HG02852 (cell line): ENCODE measurements around the gene RBM8A.

Experiments
- ATAC-seq: cut with Tn5 transposase; IDR thresholded peaks from one replicate; pipeline ENCODE4 v1.9.1; 2021; ENCODE audit warnings: mild to moderate bottlenecking, moderate library complexity; ENCODE audit not compliant: unreplicated experiment

RBM8A gene

DNA sequence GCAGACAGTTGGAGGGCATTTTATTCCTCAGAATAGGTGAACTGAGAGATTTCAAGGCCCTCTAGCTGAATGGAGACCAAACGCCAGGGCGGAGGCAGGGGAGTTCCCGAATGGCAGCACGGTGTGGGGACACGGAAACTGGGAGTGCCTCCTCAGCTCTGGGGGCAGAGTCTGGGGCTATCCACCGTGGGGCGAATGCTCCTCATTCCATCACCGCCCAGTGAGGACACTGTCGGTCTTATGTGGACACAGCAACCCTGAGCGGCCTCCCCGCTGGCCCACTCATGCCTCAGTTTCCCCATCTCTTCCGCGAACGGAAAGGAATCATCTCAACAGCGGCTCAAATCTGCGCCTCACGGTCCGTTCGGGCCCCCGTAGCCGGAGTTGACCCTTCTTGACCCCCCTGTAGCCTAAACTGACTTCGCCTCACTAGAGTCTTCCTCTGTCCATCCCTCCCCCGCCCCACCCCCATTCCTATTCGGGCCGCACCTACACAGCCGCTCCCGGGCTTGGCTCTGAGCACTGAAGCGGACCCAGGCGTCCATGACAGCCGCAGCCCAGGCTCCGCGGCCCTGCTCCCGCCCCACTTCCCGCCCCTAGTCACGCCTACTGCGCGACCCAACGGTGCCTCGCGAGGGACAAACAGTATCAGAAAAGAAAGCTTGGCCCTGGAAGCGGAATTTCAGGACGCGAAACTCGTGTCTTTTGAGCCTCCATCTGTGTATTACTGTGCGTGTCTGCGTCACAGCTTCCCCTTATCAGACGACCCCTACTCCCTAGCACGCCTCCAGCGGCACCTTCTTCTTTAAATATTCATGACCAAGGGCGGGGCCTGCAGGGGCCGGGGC lies 8.9 kb downstream of the RBM8A start, which contains the start of gene PEX11B:
Gene PEX11B (minus strand): TSS at position 574 of the 848 bp plus-strand sequence. CDS start 29 bp downstream, at position 545.
- peak; percentile 90 for ATAC-seq

DNA sequence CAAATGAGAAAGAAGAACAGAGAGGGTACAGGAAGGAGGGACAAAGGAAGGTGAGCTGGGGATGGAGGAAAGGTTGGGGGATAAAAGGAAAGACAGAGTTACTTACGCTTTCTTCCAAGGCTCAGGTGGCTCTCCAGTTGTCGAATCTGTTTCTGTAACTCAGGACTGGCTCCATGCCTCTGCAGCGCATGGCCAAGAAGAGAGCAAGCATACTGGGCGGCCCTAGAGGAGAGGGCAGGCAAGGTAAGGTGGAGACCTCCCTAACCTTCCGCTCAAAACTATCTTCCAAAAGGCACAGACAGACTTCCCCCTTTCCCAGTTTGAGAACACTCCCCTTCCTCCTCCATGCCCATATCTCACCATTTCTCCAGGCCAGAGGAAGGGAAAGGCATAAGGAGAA lies 9.7 kb downstream of the RBM8A start:
- ATAC-seq = no peak

DNA sequence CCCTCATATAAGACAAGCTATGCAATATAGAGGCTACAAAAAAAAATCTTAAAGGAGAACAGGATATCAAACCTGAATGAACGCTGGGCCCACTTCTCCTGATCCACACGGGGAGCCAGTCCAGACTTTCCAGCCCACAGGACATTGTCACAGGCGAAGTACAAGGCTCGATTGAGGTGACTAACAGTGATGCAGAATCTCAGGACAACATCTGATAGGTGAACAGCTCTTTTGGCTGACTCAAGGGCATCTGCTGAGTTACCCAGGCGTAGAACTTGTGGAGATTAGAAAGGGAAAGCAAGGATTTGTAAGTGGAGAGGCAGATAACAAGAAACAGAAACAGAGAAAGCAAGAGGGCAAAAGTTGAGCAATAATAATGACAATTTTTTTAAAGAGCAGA lies 10.5 kb downstream of the RBM8A start:
- no peak for ATAC-seq

DNA sequence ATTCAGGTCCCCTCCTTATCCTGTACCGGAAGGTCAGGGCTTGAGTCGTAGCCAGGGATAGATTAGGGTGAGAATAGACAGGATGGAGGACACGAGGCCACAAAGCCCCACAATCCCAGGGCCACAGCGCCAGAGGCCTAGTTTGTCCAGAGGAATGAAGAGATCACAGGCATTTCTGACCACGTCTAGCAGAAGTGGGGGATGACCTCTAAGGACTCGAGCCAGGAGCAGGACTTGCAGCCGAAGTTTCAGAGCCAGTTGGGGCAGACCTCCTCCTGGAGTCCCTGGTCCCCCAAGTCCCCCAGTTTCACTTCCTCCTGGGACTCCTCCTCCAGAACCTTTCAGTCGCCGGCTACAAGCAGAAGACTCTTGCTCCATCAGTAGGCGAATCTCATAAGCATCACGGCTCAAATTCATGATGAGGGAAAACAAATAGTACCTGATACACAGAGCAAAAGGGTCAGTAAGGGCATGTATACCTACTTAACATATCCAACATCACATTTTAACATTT lies 15.1 kb downstream of the RBM8A start:
- ATAC-seq = no peak

DNA sequence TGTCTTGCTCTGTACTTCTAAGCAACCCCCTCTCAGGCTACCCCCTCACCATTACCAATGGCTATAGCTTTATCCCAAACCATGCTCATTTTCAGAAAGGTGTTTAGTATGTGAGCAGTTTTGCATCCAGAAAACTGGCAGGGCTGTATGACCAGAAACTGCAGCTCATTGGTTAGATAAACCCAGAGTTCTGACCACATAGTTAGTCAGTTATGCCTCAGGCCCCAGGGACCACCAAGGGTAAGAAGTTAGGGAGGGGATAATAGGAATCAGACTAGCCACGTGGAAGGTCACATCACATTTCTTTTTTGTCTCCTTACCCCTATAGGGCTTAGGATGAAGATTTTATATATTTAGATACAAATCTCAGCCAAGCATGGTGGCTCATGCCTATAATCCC lies 18.6 kb downstream of the RBM8A start:
- no peak for ATAC-seq

DNA sequence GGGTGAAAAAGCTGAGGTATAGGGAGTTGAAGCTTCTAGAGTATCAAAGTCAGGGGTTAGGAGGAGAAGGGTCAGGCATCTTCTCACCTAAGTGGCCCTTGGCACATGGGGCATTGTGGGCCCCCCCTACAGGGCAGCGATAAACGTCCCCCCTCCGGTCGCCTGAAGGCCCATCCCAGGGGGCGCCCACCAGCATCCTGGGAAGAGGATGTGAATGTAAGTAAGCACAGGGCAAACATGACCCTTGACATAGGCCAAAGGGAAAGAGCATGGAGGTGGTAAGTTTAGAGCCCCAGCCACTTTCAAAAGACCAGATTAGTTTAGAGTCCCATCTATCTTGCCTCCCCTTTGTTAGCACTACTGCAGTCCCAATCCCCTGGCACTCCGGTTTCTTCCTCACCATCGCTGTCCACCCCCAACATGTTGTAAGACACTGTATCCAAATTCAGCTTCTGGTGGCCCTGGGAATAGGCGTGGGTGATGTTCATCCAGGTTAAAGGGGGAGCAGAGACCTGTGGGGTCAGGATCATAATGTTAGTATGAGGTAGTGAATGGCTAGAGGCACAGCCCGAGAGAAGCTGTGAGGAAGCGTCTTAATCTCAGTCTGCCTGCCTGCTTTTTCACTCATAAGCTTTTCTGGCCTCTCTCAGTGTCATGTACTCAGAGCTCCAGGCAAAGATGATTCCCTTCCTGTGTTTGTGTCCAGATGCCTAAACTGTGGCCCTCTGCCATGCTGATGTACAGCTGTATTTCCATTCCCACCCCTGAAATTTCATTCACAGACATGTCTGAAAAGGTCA lies 20.1 kb downstream of the RBM8A start:
- no peak for ATAC-seq

DNA sequence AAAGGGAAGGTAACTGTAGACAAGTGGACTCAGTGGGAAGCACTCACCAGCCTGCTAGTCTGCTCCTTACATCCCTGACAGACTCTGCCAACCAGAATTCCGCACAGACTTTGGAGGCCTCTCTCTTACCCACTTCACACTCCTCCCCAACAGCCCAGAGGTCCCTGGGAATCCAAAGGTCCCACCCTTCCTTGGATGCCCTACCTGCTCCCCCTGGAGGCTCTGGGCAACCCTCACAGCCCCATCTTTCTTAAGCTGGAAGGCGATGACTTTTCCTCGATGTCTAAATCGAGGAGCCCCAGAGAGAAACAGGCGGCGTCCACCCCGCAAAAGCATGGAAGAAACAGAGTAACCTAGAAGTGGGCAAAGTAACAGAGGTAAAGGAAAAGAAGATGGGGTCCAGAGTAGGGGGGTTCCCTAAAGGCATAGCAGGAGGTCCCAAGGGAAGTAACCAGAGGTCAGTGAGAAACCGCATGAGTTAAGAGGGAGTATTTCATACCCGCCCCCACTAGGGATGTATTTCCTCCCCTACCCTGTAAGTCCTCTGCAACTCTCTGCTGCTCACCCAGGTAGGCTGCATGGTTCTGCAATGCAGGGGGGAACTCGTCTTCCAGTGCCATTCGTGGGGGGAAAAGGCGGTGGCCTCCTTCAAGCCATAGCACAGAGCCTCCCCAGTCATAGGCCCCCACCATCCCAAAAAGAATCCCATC lies 25.8 kb downstream of the RBM8A start:
- ATAC-seq = no peak

DNA sequence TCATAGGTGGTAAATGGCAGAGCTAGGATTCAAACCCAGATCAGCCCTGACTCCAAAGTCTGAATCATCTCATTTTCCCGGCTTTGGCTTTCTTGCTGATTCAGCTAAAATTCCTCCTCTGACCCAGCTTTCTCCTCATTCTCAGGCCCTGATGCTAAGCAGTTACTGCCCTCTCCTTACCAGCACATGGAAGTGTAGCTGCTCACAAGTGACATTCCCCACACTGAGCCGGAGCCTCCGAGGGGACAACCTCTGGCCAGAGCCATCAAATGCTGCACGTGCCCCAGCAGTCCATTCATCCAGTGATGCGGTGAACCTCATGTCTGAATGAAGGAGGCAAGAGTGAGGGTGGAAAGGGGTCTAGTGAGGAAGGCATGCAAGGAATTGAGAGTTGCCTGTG lies 28.5 kb downstream of the RBM8A start:
- ATAC-seq = no peak

DNA sequence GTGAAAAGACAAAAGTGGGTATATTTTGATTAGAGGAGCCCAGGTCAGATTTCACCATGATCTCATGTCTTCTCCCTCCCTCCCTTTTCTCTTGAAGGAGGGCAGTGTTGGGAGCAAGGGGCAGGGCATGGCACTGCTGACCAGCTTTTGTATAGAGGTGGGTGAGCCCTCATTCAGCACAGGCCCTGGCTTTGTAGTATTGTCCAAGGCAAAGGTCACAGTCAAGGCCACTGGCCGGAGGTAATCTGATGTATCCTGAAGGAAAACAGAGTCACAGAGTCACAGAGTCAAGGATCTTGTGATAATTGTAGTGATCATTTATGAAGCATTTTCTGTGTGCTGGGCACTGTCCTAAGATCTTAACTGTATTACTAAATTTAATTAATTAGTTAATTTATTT lies 29.3 kb downstream of the RBM8A start:
- ATAC-seq = no peak

DNA sequence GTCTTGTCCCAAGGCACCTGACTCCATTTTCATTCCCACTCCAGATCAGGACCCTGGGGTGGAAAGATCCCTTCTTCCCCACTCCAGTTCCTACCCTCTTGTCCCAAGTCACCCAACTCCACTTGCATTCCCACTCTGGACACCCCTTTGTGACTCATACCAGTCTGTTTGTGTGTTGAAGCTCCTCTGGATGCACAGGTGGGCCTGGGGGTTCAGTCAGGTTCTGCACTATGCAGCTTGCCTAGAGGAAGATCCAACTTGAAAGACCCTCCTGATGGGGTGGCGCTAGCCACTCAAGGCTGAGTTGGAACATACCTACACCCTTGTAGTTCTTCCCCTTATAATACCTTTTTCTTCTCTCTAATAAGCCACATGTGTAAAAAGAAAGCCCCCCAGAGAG lies 31.8 kb downstream of the RBM8A start:
- ATAC-seq = no peak

DNA sequence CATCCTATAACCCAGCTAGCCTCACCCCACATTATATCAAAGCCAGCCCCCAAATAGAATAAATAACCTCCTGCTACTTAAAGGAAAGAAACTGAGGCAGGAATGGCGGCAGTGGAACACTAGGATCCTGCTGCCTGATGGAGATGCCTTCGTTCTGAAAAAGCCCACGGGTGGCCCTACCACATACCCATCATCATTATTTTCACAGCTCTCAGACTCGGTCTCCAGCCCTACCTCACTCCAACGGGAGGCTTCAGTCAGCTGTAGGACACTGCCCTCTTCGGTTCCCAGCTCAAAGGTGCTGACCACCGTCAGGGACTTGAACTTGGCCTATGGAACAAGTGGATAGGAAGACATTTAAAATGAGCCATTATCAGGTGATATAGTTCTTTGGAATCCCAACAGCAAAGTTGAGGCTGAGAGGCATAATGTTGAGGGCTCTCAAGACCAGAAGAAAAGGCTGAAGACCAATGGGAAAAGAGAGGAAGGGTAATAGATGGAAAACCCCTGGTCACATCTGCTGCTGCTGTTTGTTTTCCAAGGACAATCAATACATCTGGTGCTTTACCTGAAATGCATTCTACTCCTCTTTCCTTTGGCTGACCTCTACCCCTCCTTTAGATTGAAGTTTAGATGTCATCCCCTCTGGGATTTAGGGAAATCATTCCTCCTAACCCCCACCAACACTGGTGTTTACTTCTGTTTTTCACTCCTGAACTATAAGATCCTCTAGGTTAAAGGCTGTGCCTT lies 33.8 kb downstream of the RBM8A start:
- ATAC-seq = no peak

DNA sequence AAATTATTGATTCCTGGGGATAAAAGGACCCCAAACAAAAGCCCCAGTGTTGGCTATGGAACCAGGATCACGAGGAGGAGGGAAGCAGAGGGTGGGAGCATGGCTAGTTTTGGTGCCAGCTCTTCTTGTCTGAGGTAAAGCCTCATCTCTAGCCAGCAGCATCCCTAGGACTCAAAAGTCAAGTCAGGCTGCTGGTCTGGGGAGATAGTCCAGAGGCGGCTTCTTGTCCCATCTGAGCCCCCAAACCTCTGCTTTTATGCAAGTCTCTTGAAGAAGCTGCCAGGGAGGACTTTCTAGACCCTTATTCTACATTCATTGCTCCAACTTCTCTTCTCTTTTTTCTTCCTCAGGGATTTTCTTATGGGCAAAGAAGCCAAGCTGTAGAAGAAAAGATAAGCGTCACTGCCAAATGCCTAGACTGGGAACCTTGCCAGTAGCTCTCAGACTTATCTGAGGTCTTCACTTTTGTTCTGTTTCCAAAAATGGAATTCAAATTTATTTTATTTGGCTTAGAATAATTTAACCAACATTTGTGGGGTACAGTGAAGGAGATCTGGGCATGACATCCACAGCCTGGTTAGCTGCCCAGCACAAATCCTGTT lies 34.7 kb downstream of the RBM8A start:
- no peak for ATAC-seq

DNA sequence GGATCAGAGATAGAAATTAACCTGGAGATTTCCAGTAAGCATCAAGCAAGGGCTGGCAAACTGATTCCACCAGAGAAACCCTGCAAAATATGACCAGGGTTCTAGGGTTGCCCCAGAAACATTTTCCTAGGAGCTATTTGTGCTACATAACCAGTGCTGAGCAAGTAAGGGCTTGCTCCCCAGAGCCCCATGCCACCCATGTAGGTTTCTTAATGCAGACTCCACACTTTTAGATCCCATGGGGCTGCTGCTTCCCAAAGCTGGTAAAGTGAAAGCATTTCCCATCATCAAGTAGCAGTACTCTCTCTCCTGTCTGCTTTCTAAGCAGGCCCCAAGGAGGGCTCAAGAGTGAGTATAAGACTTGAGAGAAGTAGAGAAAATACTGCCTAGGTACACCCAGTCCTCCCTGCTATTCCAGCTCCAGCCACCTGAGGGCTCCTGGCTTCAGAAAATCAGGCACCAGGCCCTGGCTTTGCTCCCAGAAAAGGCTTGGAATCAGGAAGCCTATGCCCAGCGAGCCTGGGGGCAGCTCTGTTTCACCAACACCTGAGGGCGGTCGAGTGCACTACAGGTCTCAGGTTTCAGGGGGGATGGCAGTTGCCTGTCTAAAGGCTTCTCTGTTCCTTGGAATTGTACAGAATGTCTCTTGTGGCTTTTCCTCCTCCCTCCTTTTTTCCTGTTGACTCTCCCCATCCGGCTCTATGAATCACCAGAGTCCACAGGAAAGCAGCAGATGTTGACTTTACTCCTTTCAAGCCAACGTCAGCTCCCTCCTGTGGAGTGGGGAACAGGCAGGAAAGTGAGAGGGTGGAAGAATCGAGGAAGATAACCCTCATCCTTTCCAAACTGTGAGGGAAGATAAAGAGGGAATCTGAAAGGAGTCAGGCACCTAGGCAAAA lies 35.4 kb downstream of the RBM8A start:
- ATAC-seq = no peak

DNA sequence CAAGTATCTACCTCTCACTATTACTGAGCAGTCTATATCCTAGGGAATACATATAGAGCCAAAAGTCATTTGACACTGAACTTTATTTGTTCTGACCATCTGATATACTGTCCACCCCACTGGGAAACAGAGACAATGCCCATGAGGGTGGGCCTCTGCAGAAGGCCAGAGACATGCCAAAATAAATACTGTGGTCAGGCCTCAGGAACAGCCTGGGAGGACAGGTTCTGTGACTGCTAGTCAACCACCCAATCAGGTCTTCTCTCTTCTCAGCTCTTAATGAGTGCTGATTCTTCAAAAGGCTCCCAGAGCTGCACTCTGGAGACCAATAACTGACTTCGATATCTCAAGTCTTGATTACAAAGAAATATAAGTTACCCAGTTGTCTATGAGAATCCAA lies 36.1 kb downstream of the RBM8A start:
- ATAC-seq = no peak

DNA sequence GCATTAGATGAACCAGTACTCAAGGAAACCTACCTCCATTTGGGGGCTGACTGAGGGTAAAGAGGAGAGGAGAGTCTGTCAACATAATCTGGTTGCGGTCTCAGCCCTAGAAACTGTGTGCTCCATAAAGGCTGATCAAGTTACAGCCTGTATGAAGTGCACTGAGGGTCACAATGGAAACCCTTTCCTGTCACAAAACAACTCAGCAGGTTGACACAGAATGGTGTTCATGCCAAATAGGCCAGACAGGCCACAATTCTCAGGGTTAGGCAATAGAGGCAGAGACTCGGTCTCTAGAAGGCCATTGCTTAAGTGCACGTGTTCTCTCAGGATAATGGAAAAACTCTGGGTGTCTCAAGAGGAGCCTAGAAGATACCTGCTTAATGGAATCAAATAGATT lies 37.6 kb downstream of the RBM8A start:
- ATAC-seq = no peak

DNA sequence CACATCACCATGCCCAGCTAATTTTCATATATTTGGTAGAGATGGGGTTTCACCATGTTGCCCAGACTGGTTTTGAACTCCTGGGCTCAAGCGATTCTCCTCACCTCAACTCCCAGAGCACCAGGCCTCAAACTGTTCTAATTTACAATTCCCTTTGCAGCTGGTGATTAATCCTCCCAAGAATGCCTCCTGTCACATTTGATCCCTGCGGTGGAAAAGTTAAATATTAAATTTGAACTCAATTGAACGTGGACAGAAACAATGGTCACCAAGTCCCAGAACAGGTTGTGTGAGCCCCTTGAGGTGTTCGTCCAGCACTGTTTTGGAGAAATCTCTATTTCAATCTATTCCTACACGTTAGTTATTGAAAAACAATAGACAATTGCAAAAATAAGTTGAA lies 39.7 kb downstream of the RBM8A start:
- no peak for ATAC-seq

DNA sequence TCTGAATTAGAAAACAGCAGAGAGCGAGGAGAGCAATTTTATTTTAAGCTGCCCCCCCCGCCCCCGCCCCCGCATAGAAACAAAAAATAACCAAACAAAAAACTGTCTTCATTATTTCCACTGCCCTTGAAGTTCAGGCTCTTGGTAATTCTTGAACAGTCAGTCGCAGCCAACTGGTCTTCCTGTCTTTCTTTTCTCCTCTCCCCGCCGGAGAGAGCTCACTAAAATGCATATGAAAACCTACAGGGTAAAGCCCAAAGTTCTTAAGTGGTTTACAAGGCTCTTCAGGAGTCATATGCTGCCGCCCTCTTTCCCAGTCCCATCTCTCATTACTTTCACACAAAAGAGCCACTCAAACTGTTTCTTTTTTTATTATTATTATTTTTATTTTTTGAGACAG lies 40.5 kb downstream of the RBM8A start:
- ATAC-seq = no peak

DNA sequence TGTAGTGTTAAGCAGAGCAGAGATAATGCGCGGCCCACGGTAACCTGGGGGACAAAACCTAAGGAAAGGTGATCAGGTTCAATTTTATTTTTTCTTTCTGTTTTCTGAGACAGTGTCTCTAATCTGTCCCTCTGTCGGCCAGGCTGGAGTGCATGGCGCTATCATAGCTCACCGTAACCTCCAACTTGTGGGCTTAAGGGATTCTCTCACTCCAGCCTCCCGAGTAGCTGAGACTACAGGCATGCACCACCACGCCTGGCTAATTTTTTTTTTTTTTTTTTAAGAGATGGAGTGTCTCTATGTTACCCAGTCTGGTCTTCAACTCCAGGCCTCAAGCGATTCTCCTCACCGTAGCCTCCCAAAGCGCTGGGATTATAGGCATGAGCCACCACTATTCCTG lies 40.9 kb downstream of the RBM8A start:
- no peak for ATAC-seq

DNA sequence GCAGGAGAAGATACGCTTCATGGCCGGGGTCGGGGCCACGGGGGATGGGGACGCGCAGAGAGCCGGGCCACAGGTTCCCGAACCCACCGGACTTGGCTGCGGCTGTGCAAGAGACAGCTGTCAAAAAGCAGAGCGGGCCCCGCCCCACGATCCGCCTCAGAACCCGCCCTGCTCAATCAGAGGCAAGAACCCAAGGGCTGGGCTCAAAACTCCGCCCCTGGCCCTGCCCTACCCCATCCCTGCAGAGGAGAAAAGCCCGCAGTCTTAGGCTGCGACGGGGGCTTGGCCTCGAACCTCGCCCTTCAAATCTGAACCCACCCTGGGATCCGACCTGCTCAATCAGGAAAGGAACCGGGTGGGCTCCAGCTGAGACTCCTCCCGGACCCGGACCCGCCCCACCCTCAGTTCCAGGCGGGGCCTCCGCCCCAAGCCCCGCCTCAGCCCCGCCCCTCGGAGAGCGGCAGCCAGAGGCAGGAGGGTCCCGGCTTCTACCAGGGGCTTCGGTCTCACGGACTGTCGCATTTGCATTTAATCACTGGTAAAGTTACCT lies 41.5 kb downstream of the RBM8A start, which contains the start of gene ANKRD35:
Gene ANKRD35 (minus strand): TSS at position 129 of the 550 bp plus-strand sequence. CDS start 108 bp downstream, at position 21.
- ATAC-seq = peak; percentile 100
